HCT116 (cell line): ENCODE data around the gene DIP2C. TPM values are rescaled to one million over a fixed set of nuclear protein-coding genes. Genes with fewer than 3 reads are reported as not detected.

Source experiments
- ATAC-seq: fragments of 200-7000 bp; cut with Tn5 transposase; 2 replicates; pipeline ENCODE4 v1.9.1; 2020; ENCODE audit warnings: mild to moderate bottlenecking, moderate library complexity
- BruUV-seq: library from RNA; stranded (reverse); fragments of 400-500 nt; replicated peaks from 2 replicates; lab custom pipeline; 2021; lab: Mats Ljungman, UMichigan
- CTCF ChIA-PET: fragments of 300-600 bp; sonication (Branson Sonifier 250); formaldehyde crosslinking; loops from one replicate; lab custom pipeline; 2021; ENCODE audit warnings: antibody characterized with exemption; lab: Charles Lee
- POLR2A ChIA-PET: fragments of 300-600, 350-600 bp; sonication (Branson Sonifier 250); formaldehyde crosslinking; loops from one replicate; lab custom pipeline; 2021; ENCODE audit warnings: antibody characterized with exemption; lab: Charles Lee
- RAD21 ChIA-PET, 2 experiments: fragments of 300-600 bp; sonication (Branson Sonifier 250); formaldehyde crosslinking; loops; one replicate each; lab custom pipeline; 2023; ENCODE audit warnings: low total read pairs in 2 of 2; ENCODE audit not compliant: uncharacterized antibody in 2 of 2, unreplicated experiment in 2 of 2, low non-redundant PET in 1 of 2; lab: Charles Lee
- DNase-seq: peaks from one replicate; pipeline ENCODE4 v3.0.0-alpha.2; 2010; ENCODE audit warnings: low read depth, low spot score
- H2AFZ ChIP-seq: fragments of 200-600 bp; shearing (Covaris generic), sonication (generic); 2 replicates; pipeline ENCODE4 v1.6.1; 2017; ENCODE audit warnings: low read depth, mixed run types, mixed read lengths, antibody characterized with exemption, low read length; ENCODE audit not compliant: poor library complexity, severe bottlenecking
- H3K27ac ChIP-seq: 2 replicates; pipeline ENCODE4 v1.5.1; 2012; ENCODE audit warnings: low read depth, low read length
- H3K27me3 ChIP-seq: fragments of 200-600 bp; sonication (generic); 2 replicates; pipeline ENCODE4 v1.6.1; 2016; ENCODE audit warnings: mixed run types, low read length, mixed read lengths; ENCODE audit not compliant: insufficient read depth
- H3K36me3 ChIP-seq, 2 experiments: fragments of 200-500 bp in 1 of 2; fragments of 200-600 bp in 1 of 2; sonication (Bioruptor generic) in 1 of 2; sonication (generic) in 1 of 2; 2 replicates each; pipeline versions ENCODE4 v1.5.1 to v1.6.1; 2014 to 2016; ENCODE audit warnings: low read length in 2 of 2, inconsistent platforms in 1 of 2, mixed read lengths in 1 of 2, mixed run types in 1 of 2; ENCODE audit not compliant: insufficient read depth in 2 of 2, control insufficient read depth in 1 of 2
- H3K4me1 ChIP-seq, 2 experiments: fragments of 200-600 bp in 1 of 2; sonication (generic) in 1 of 2; 2 replicates each; pipeline versions ENCODE4 v1.5.1 to v1.6.1; 2012 to 2017; ENCODE audit warnings: low read length in 2 of 2, inconsistent platforms in 1 of 2, mild to moderate bottlenecking in 1 of 2, mixed read lengths in 1 of 2, mixed run types in 1 of 2, moderate library complexity in 1 of 2; ENCODE audit not compliant: insufficient read depth in 2 of 2, control insufficient read depth in 1 of 2
- H3K4me2 ChIP-seq: fragments of 200-600 bp; sonication (generic); 2 replicates; pipeline ENCODE4 v1.6.1; 2017; ENCODE audit warnings: mixed run types, low read length, mixed read lengths
- H3K4me3 ChIP-seq, 2 experiments: fragments of 200-600 bp in 1 of 2; sonication (generic) in 1 of 2; replicated peaks in 1 of 2; 2 replicates each; pipeline ENCODE4 v1.5.1; 2011 to 2016; ENCODE audit warnings: low read length in 2 of 2, control low read depth in 1 of 2, low read depth in 1 of 2, mild to moderate bottlenecking in 1 of 2, mixed read lengths in 1 of 2, mixed run types in 1 of 2
- H3K79me2 ChIP-seq: fragments of 200-600 bp; sonication (generic); 2 replicates; pipeline ENCODE4 v1.6.1; 2017; ENCODE audit warnings: mild to moderate bottlenecking, mixed run types, low read length, moderate library complexity, mixed read lengths; ENCODE audit not compliant: insufficient read depth
- H3K9ac ChIP-seq: fragments of 200-600 bp; sonication (generic); 2 replicates; pipeline ENCODE4 v1.6.1; 2016; ENCODE audit warnings: low read length, mixed read lengths
- H3K9me2 ChIP-seq: fragments of 200-600 bp; sonication (generic), shearing (Covaris generic); 2 replicates; pipeline ENCODE4 v1.6.1; 2017; ENCODE audit warnings: mixed run types, mild to moderate bottlenecking, moderate library complexity; ENCODE audit not compliant: insufficient read depth
- H3K9me3 ChIP-seq, 2 experiments: fragments of 200-500 bp in 1 of 2; fragments of 200-600 bp in 1 of 2; sonication (Bioruptor generic) in 1 of 2; sonication (generic) in 1 of 2; 2 replicates each; pipeline ENCODE4 v1.6.1; 2014 to 2017; ENCODE audit warnings: low read length in 2 of 2, mixed read lengths in 2 of 2, inconsistent platforms in 1 of 2, low read depth in 1 of 2, mild to moderate bottlenecking in 1 of 2, mixed run types in 1 of 2, moderate library complexity in 1 of 2; ENCODE audit not compliant: control insufficient read depth in 1 of 2, insufficient read depth in 1 of 2
- H4K20me1 ChIP-seq: fragments of 200-600 bp; sonication (generic), shearing (Covaris generic); 2 replicates; pipeline ENCODE4 v1.6.1; 2017; ENCODE audit warnings: mixed run types, mild to moderate bottlenecking, moderate library complexity; ENCODE audit not compliant: insufficient read depth
- CBX3 ChIP-seq: IDR thresholded peaks from 2 replicates; pipeline ENCODE4 v1.6.1; 2012; ENCODE audit warnings: low read depth
- CTCF ChIP-seq, 3 experiments: fragments of 200-600 bp in 1 of 3; sonication (generic) in 1 of 3; IDR thresholded peaks in 2 of 3; conservative IDR thresholded peaks in 1 of 3; 2 replicates each; pipeline ENCODE4 v1.5.1; 2012 to 2017; ENCODE audit warnings: low read depth in 2 of 3, low read length in 2 of 3, antibody characterized with exemption in 1 of 3, borderline replicate concordance in 1 of 3, control low read depth in 1 of 3, mild to moderate bottlenecking in 1 of 3, mixed read lengths in 1 of 3, mixed run types in 1 of 3, moderate library complexity in 1 of 3; ENCODE audit not compliant: insufficient read depth in 1 of 3
- EZH2phosphoT487 ChIP-seq: fragments of 200-600 bp; IDR thresholded peaks from 2 replicates; pipeline ENCODE4 v1.6.1; 2018; ENCODE audit warnings: antibody characterized with exemption, borderline replicate concordance
- FOSL1 ChIP-seq: IDR thresholded peaks from 2 replicates; pipeline ENCODE4 v1.6.1; 2012; ENCODE audit warnings: low read depth
- ZNF274 ChIP-seq: fragments of 200-500 bp; sonication (Bioruptor generic); IDR thresholded peaks from 2 replicates; pipeline ENCODE4 v1.6.1; 2014; ENCODE audit warnings: mild to moderate bottlenecking, low read depth, low read length, inconsistent platforms
- intact Hi-C: fragments of 100-400 bp; cut with micrococcal nuclease; formaldehyde crosslinking; loops from 2 replicates; pipeline ENCODE4 v1.10.0; 2022
- total RNA-seq: library from RNA; stranded (reverse); gene quantifications from one replicate; pipeline ENCODE4 v1.2.1, GENCODE V29; 2021; ENCODE audit not compliant: unreplicated experiment
- TF ChIP-seq, protein P1 (sequence below): IDR thresholded peaks from 2 replicates; pipeline ENCODE4 v1.6.1; 2012; ENCODE audit warnings: low read depth

The DIP2C gene
- total RNA-seq, 1 experiment from 2014 or later, result 15.4 TPM

GRCh38 chr10:634256-634655 lies 55.2 kb downstream of the DIP2C start:
- no peaks in the 10 kb centered on the region for H4K20me1 ChIP-seq

More at GRCh38 chr10:634256-634655, 55.2 kb downstream of the DIP2C start:
- Histone ChIP-seq H3K36me3 (no peaks in the 10 kb centered on the region), H3K4me1 (no peaks in the 10 kb centered on the region), H3K9me3 (no peaks in the 10 kb centered on the region), H3K27ac (no peak overlapping the region), H3K27me3 (no peaks in the 10 kb centered on the region), H2AFZ (no peak overlapping the region), H3K9me2 (no peaks in the 10 kb centered on the region), H3K4me2 (no peak overlapping the region), H3K9ac (no peak overlapping the region), H3K4me3 (no peak overlapping the region), H3K79me2 (peaks cover 3% of the 10 kb centered on the region; the same call in 1 of the 2 replicates)
- DNase-seq, result no peak
- ATAC-seq, result no peak
- ChIA-PET POLR2A (no interaction called here), RAD21 (no interaction called here), CTCF (no interaction called here)
- intact Hi-C loops, result no loop called here
- no TSS peak for BruUV-seq
- TF ChIP-seq CTCF (IDR thresholded peaks at IDR 0.05 in 2 of 3, conservative IDR thresholded peaks at IDR 0.05 in 1 of 3; ENCODE audit: borderline replicate concordance in 1 of 3, insufficient read depth in 1 of 3, low read depth in 2 of 3, low read length in 2 of 3) (no peak), ZNF274 (no peak), FOSL1 (no peak), EZH2phosphoT487 (no peak), CBX3 (no peak)
- TF ChIP-seq, protein P1, sequence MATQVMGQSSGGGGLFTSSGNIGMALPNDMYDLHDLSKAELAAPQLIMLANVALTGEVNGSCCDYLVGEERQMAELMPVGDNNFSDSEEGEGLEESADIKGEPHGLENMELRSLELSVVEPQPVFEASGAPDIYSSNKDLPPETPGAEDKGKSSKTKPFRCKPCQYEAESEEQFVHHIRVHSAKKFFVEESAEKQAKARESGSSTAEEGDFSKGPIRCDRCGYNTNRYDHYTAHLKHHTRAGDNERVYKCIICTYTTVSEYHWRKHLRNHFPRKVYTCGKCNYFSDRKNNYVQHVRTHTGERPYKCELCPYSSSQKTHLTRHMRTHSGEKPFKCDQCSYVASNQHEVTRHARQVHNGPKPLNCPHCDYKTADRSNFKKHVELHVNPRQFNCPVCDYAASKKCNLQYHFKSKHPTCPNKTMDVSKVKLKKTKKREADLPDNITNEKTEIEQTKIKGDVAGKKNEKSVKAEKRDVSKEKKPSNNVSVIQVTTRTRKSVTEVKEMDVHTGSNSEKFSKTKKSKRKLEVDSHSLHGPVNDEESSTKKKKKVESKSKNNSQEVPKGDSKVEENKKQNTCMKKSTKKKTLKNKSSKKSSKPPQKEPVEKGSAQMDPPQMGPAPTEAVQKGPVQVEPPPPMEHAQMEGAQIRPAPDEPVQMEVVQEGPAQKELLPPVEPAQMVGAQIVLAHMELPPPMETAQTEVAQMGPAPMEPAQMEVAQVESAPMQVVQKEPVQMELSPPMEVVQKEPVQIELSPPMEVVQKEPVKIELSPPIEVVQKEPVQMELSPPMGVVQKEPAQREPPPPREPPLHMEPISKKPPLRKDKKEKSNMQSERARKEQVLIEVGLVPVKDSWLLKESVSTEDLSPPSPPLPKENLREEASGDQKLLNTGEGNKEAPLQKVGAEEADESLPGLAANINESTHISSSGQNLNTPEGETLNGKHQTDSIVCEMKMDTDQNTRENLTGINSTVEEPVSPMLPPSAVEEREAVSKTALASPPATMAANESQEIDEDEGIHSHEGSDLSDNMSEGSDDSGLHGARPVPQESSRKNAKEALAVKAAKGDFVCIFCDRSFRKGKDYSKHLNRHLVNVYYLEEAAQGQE, result no peak
- TF ChIP-seq, all 23 proteins: peak for 0
